IMR-90 (cell line): ENCODE measurements around the gene KPNA2. TPM values are rescaled to one million over a fixed set of nuclear protein-coding genes. Genes with fewer than 3 reads are reported as not detected.

ENCODE experiments used
- ATAC-seq: fragments of 200-7000 bp; cut with Tn5 transposase; 2 replicates; pipeline ENCODE4 v1.9.1; 2020; ENCODE audit warnings: low read depth, mild to moderate bottlenecking, moderate library complexity
- BruUV-seq: library from RNA; stranded (reverse); fragments of 400-500 nt; replicated peaks from 2 replicates; lab custom pipeline; 2021; lab: Mats Ljungman, UMichigan
- CTCF ChIA-PET: fragments of 300-600 bp; formaldehyde crosslinking; extraction: SDS; loops from one replicate; lab custom pipeline; 2021; ENCODE audit warnings: antibody characterized with exemption; lab: Yijun Ruan, JAX
- POLR2A ChIA-PET: fragments of 300-600 bp; sonication (Branson Sonifier 250); formaldehyde crosslinking; loops from one replicate; lab custom pipeline; 2022; ENCODE audit warnings: antibody characterized with exemption; ENCODE audit not compliant: unreplicated experiment; lab: Charles Lee
- DNase-seq: peaks from one replicate; pipeline ENCODE4 v3.0.0; 2013
- H2AFZ ChIP-seq: replicated peaks from 2 replicates; pipeline ENCODE3; 2013; ENCODE audit warnings: low read length, mild to moderate bottlenecking; ENCODE audit not compliant: poor library complexity
- H2AK5ac ChIP-seq: 2 replicates; pipeline ENCODE4 v1.6.1; 2013; ENCODE audit warnings: low read depth, low read length, inconsistent platforms
- H2AK9ac ChIP-seq: replicated peaks from 2 replicates; pipeline ENCODE3; 2013; ENCODE audit warnings: mild to moderate bottlenecking, low read depth, low read length, moderate library complexity; ENCODE audit not compliant: poor library complexity
- H2BK120ac ChIP-seq: 2 replicates; pipeline ENCODE4 v1.6.1; 2013; ENCODE audit warnings: low read depth, low read length, inconsistent platforms
- H2BK15ac ChIP-seq: 3 replicates; pipeline ENCODE4 v1.6.1; 2013; ENCODE audit warnings: low read depth, low read length, inconsistent platforms
- H2BK20ac ChIP-seq: 2 replicates; pipeline ENCODE4 v1.6.1; 2013; ENCODE audit warnings: low read depth, mild to moderate bottlenecking, inconsistent platforms, low read length, moderate library complexity
- H2BK5ac ChIP-seq: 2 replicates; pipeline ENCODE4 v1.6.1; 2013; ENCODE audit warnings: mild to moderate bottlenecking, low read depth, low read length, inconsistent platforms; ENCODE audit not compliant: poor library complexity, severe bottlenecking
- H3K14ac ChIP-seq: replicated peaks from 2 replicates; pipeline ENCODE4 v1.6.1; 2013; ENCODE audit warnings: low read depth, low read length, inconsistent platforms
- H3K18ac ChIP-seq: 2 replicates; pipeline ENCODE4 v1.6.1; 2013; ENCODE audit warnings: low read depth, low read length, control low read depth
- H3K23ac ChIP-seq: 2 replicates; pipeline ENCODE4 v1.6.1; 2013; ENCODE audit warnings: low read depth, low read length, inconsistent platforms
- H3K27ac ChIP-seq: 2 replicates; pipeline ENCODE4 v1.5.1; 2013; ENCODE audit warnings: mild to moderate bottlenecking, control low read depth, low read length; ENCODE audit not compliant: insufficient read depth
- H3K27me3 ChIP-seq: 2 replicates; pipeline ENCODE4 v1.6.1; 2013; ENCODE audit warnings: low read length; ENCODE audit not compliant: control insufficient read depth, insufficient read depth
- H3K36me3 ChIP-seq: 2 replicates; pipeline ENCODE4 v1.6.1; 2013; ENCODE audit warnings: low read length, mixed read lengths; ENCODE audit not compliant: control insufficient read depth, insufficient read depth
- H3K4ac ChIP-seq: 2 replicates; pipeline ENCODE4 v1.6.1; 2013; ENCODE audit warnings: low read depth, low read length, inconsistent platforms
- H3K4me1 ChIP-seq: 2 replicates; pipeline ENCODE4 v1.6.1; 2013; ENCODE audit warnings: low read length, mixed read lengths; ENCODE audit not compliant: control insufficient read depth, insufficient read depth
- H3K4me2 ChIP-seq: 2 replicates; pipeline ENCODE4 v1.6.1; 2013; ENCODE audit warnings: low read depth, mild to moderate bottlenecking, control low read depth, low read length, moderate library complexity
- H3K4me3 ChIP-seq: 2 replicates; pipeline ENCODE4 v1.5.1; 2013; ENCODE audit warnings: low read depth, mild to moderate bottlenecking, control low read depth, low read length, moderate library complexity; ENCODE audit not compliant: insufficient read depth
- H3K56ac ChIP-seq: 2 replicates; pipeline ENCODE4 v1.6.1; 2013; ENCODE audit warnings: low read length, inconsistent platforms; ENCODE audit not compliant: insufficient read depth; ENCODE audit errors: extremely low read depth
- H3K79me1 ChIP-seq, 2 experiments: 2 replicates each; pipeline ENCODE4 v1.6.1; 2013; ENCODE audit warnings: low read length in 2 of 2, inconsistent platforms in 1 of 2, low read depth in 1 of 2
- H3K9ac ChIP-seq: 2 replicates; pipeline ENCODE4 v1.6.1; 2013; ENCODE audit warnings: low read depth, low read length, control low read depth
- H3K9me1 ChIP-seq: 2 replicates; pipeline ENCODE4 v1.6.1; 2013; ENCODE audit warnings: low read length, inconsistent platforms; ENCODE audit not compliant: insufficient read depth
- H3K9me3 ChIP-seq: 2 replicates; pipeline ENCODE4 v1.6.1; 2013; ENCODE audit warnings: low read length; ENCODE audit not compliant: control insufficient read depth, insufficient read depth
- H4K20me1 ChIP-seq: 2 replicates; pipeline ENCODE4 v1.6.1; 2013; ENCODE audit warnings: low read length, inconsistent platforms; ENCODE audit not compliant: insufficient read depth
- H4K5ac ChIP-seq: 2 replicates; pipeline ENCODE4 v1.6.1; 2013; ENCODE audit warnings: mild to moderate bottlenecking, low read depth, low read length, control low read depth
- H4K8ac ChIP-seq, 2 experiments: 2 replicates each; pipeline ENCODE4 v1.6.1; 2013; ENCODE audit warnings: low read depth in 2 of 2, low read length in 2 of 2, control low read depth in 1 of 2, inconsistent platforms in 1 of 2
- H4K91ac ChIP-seq: 2 replicates; pipeline ENCODE4 v1.6.1; 2013; ENCODE audit warnings: low read depth, low read length, inconsistent platforms; ENCODE audit not compliant: insufficient read depth
- BHLHE40 ChIP-seq: fragments of 150-350 bp; IDR thresholded peaks from 2 replicates; pipeline ENCODE4 v1.6.1; 2016; ENCODE audit warnings: mild to moderate bottlenecking, low read depth, low read length
- CEBPB ChIP-seq: IDR thresholded peaks from 2 replicates; pipeline ENCODE4 v1.6.1; 2012; ENCODE audit warnings: low read depth, low read length, improper control_type of control experiment
- CHD1 ChIP-seq: IDR thresholded peaks from 2 replicates; pipeline ENCODE4 v1.6.1; 2012; ENCODE audit warnings: low read depth, low read length, improper control_type of control experiment
- CTCF ChIP-seq: conservative IDR thresholded peaks from 2 replicates; pipeline ENCODE4 v1.5.1; 2012; ENCODE audit warnings: mild to moderate bottlenecking, low read depth, low read length, improper control_type of control experiment
- FOS ChIP-seq: fragments of 150-350 bp; IDR thresholded peaks from 2 replicates; pipeline ENCODE4 v1.6.1; 2016; ENCODE audit warnings: low read depth, low read length
- MAFK ChIP-seq: IDR thresholded peaks from 2 replicates; pipeline ENCODE4 v1.6.1; 2012; ENCODE audit warnings: low read depth, low read length, improper control_type of control experiment
- MAZ ChIP-seq: IDR thresholded peaks from 2 replicates; pipeline ENCODE4 v1.6.1; 2012; ENCODE audit warnings: low read depth, mild to moderate bottlenecking, low read length, improper control_type of control experiment, moderate library complexity, borderline replicate concordance
- MXI1 ChIP-seq: IDR thresholded peaks from 2 replicates; pipeline ENCODE4 v1.6.1; 2012; ENCODE audit warnings: low read depth, mild to moderate bottlenecking, low read length, moderate library complexity, borderline replicate concordance
- NFE2L2 ChIP-seq: fragments of 150-350 bp; IDR thresholded peaks from 2 replicates; pipeline ENCODE4 v1.6.1; 2016; ENCODE audit warnings: low read depth, mild to moderate bottlenecking, low read length
- POLR2A ChIP-seq: IDR thresholded peaks from 2 replicates; pipeline ENCODE4 v1.6.1; 2012; ENCODE audit warnings: mild to moderate bottlenecking, low read depth, low read length
- RAD21 ChIP-seq: IDR thresholded peaks from 2 replicates; pipeline ENCODE4 v1.6.1; 2012; ENCODE audit warnings: low read length, improper control_type of control experiment
- RCOR1 ChIP-seq: IDR thresholded peaks from 2 replicates; pipeline ENCODE4 v1.6.1; 2012; ENCODE audit warnings: mild to moderate bottlenecking, low read length, improper control_type of control experiment; ENCODE audit not compliant: insufficient replicate concordance
- RFX5 ChIP-seq: IDR thresholded peaks from 2 replicates; pipeline ENCODE4 v1.8.0; 2012; ENCODE audit warnings: low read depth, mild to moderate bottlenecking, low read length, moderate library complexity
- SMC3 ChIP-seq: fragments of 150-350 bp; IDR thresholded peaks from 2 replicates; pipeline ENCODE4 v1.6.1; 2016; ENCODE audit warnings: low read depth, mild to moderate bottlenecking, antibody characterized with exemption, low read length, moderate library complexity
- WGBS, 2 experiments: methylation state at CpG; one replicate each; pipeline versions ENCODE4 v1.1.5 to v1.1.7; 2013; ENCODE audit warnings: missing lambda C conversion rate in 2 of 2; ENCODE audit not compliant: insufficient read length in 1 of 2; ENCODE audit errors: extremely low coverage in 2 of 2; 5-methylcytosine and 5-hydroxymethylcytosine counted together
- dilution Hi-C: fragments of 300-500 bp; cut with HindIII; formaldehyde crosslinking; loops from one replicate; pipeline ENCODE4 v1.14.3; 2018; ENCODE audit warnings: low sequenced_read_pairs; ENCODE audit not compliant: unreplicated experiment
- in situ Hi-C: fragments of 300-500 bp; cut with MboI; formaldehyde crosslinking; loops from 3 replicates; pipeline ENCODE4 v1.14.3; 2019; ENCODE audit warnings: low sequenced_read_pairs, inconsistent platforms, mixed read lengths
- intact Hi-C: fragments of 100-400 bp; cut with micrococcal nuclease; formaldehyde crosslinking; loops from 2 replicates; pipeline ENCODE4 v1.10.0; 2022
- polyA plus RNA-seq, 3 experiments: library from polyadenylated mRNA; depleted of rRNA; stranded (reverse); fragments of >200 nt; gene quantifications; 2 replicates each; pipeline ENCODE4 v1.2.3, GENCODE V29; 2012; ENCODE audit warnings: low replicate concordance in 1 of 3
- total RNA-seq: library from RNA; depleted of rRNA; stranded (reverse); fragments of >200 nt; gene quantifications from 2 replicates; pipeline ENCODE4 v1.2.3, GENCODE V29; 2012
- TF ChIP-seq, protein P1 (sequence below): fragments of 150-350 bp; IDR thresholded peaks from 2 replicates; pipeline ENCODE4 v1.6.1; 2016; ENCODE audit warnings: low read depth, mild to moderate bottlenecking, low read length, moderate library complexity, borderline replicate concordance
- TF ChIP-seq, protein P2 (sequence below): fragments of 150-350 bp; IDR thresholded peaks from 2 replicates; pipeline ENCODE4 v1.6.1; 2017; ENCODE audit warnings: mild to moderate bottlenecking, antibody characterized with exemption, low read length, low read depth

Gene KPNA2
- total and polyA plus RNA-seq, 2 of the 4 experiments (the other 2 are of a cell fraction) = 135 to 262 TPM

GRCh38 chr17:67998466-67998865, 37.1 kb upstream of the KPNA2 start:
- in situ Hi-C loops = no loop called here
- dilution Hi-C loops = no loop called here
- CTCF ChIA-PET = interaction anchor here (0.6 kb wide), 1 partner anchor 29 kb away, joined by 3 read pairs; no protein-coding TSS in a partner anchor

More at GRCh38 chr17:67998466-67998865, 37.1 kb upstream of the KPNA2 start:
- no peak overlapping the region for H3K4ac ChIP-seq
- no peaks in the 10 kb centered on the region for H3K27me3 ChIP-seq
- peaks cover 0 to 3% of the 10 kb centered on the region in 2 experiments; a peak in 1 of 4 replicates for H3K79me1 ChIP-seq
- no peaks in the 10 kb centered on the region for H3K9me3 ChIP-seq
- H2BK5ac ChIP-seq = no peak overlapping the region
- H4K91ac ChIP-seq = no peak overlapping the region
- POLR2A ChIA-PET = interaction anchor here (0.6 kb wide), 1 partner anchor 459 kb away, joined by 7 read pairs; the partner anchor contains the start of gene WIPI1
- no TSS peak for BruUV-seq
- H3K56ac ChIP-seq = no peak overlapping the region
- no peak overlapping the region for H3K14ac ChIP-seq
- no peak overlapping the region for H3K4me2 ChIP-seq
- DNase-seq = no peak
- no peak overlapping the region for H2BK20ac ChIP-seq
- no peak overlapping the region for H3K4me3 ChIP-seq
- no peaks in the 10 kb centered on the region for H3K9me1 ChIP-seq
- H2AK9ac ChIP-seq = no peak overlapping the region
- no peak overlapping the region for H3K27ac ChIP-seq
- no peak overlapping the region for H2AK5ac ChIP-seq
- ATAC-seq = no peak
- H3K4me1 ChIP-seq = peaks cover 4% of the 10 kb centered on the region; the same call in 1 of the 2 replicates
- WGBS, 2 experiments = no CpG with 5 or more reads among the region's 2 CpGs
- no peaks in the 10 kb centered on the region for H4K20me1 ChIP-seq
- H4K8ac ChIP-seq = no peak overlapping the region
- no peaks in the 10 kb centered on the region for H3K36me3 ChIP-seq
- intact Hi-C loops = loop anchor here (10.0 kb wide), 1 partner anchor 206 kb away; no protein-coding TSS in a partner anchor
- no peak for TF ChIP-seq NFE2L2
- TF ChIP-seq RFX5 = no peak
- TF ChIP-seq, protein P1, sequence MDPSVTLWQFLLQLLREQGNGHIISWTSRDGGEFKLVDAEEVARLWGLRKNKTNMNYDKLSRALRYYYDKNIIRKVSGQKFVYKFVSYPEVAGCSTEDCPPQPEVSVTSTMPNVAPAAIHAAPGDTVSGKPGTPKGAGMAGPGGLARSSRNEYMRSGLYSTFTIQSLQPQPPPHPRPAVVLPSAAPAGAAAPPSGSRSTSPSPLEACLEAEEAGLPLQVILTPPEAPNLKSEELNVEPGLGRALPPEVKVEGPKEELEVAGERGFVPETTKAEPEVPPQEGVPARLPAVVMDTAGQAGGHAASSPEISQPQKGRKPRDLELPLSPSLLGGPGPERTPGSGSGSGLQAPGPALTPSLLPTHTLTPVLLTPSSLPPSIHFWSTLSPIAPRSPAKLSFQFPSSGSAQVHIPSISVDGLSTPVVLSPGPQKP = no peak
- TF ChIP-seq RCOR1 = no peak
- no peak for TF ChIP-seq MXI1
- no peak for TF ChIP-seq MAFK
- TF ChIP-seq, protein P2, sequence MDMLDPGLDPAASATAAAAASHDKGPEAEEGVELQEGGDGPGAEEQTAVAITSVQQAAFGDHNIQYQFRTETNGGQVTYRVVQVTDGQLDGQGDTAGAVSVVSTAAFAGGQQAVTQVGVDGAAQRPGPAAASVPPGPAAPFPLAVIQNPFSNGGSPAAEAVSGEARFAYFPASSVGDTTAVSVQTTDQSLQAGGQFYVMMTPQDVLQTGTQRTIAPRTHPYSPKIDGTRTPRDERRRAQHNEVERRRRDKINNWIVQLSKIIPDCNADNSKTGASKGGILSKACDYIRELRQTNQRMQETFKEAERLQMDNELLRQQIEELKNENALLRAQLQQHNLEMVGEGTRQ = no peak
- no peak for TF ChIP-seq RAD21
- no peak for TF ChIP-seq SMC3
- TF ChIP-seq MAZ = no peak
- no peak for TF ChIP-seq CHD1
- no peak for TF ChIP-seq CTCF
- TF ChIP-seq CEBPB = no peak
- TF ChIP-seq FOS = no peak
- TF ChIP-seq POLR2A = no peak
- no peak for TF ChIP-seq BHLHE40
- H3K9ac ChIP-seq = no peak overlapping the region
- H2AFZ ChIP-seq = no peak overlapping the region
- H4K5ac ChIP-seq = no peak overlapping the region
- H2BK15ac ChIP-seq = no peak overlapping the region
- no peak overlapping the region for H3K23ac ChIP-seq
- no peak overlapping the region for H2BK120ac ChIP-seq
- H3K18ac ChIP-seq = no peak overlapping the region
